HepG2 (cell line): ENCODE results near the gene OGA. TPM values are rescaled to one million over a fixed set of nuclear protein-coding genes. Genes with fewer than 3 reads are reported as not detected.

Source experiments
- BORCS8-MEF2B ChIP-seq: sonication (generic); formaldehyde crosslinking; IDR thresholded peaks from 2 replicates; pipeline ENCODE4 v1.8.0; 2022; ENCODE audit warnings: mild to moderate bottlenecking, missing genetic modification reagents
- BRD4 ChIP-seq: sonication (generic); formaldehyde crosslinking; IDR thresholded peaks from 2 replicates; pipeline ENCODE4 v1.4.0; 2020; ENCODE audit warnings: missing genetic modification reagents
- GABPA ChIP-seq, 2 experiments: IDR thresholded peaks; 2 replicates each; pipeline ENCODE4 v1.6.1; 2011 to 2016; ENCODE audit warnings: low read depth in 2 of 2, low read length in 1 of 2, missing biosample characterization in 1 of 2, missing genetic modification characterization in 1 of 2
- ISX ChIP-seq: sonication (generic); formaldehyde crosslinking; conservative IDR thresholded peaks from 2 replicates; pipeline ENCODE4 v1.5.0; 2020; ENCODE audit warnings: missing genetic modification reagents
- KLF9 ChIP-seq: IDR thresholded peaks from 2 replicates; pipeline ENCODE4 v1.6.1; 2016; ENCODE audit warnings: low read depth
- NFYC ChIP-seq: IDR thresholded peaks from 2 replicates; pipeline ENCODE4 v1.6.1; 2016; ENCODE audit warnings: missing genetic modification reagents, missing compliant biosample characterization
- RBM22 ChIP-seq: fragments of 200-400 bp; formaldehyde crosslinking; optimal IDR thresholded peaks from 2 replicates; pipeline ENCODE3; 2017; ENCODE audit warnings: mild to moderate bottlenecking, low read length, moderate library complexity
- SATB2 ChIP-seq: sonication (generic); formaldehyde crosslinking; IDR thresholded peaks from 2 replicates; pipeline ENCODE4 v1.5.0; 2020; ENCODE audit warnings: missing genetic modification reagents
- STAT5B ChIP-seq: sonication (generic); formaldehyde crosslinking; IDR thresholded peaks from 2 replicates; pipeline ENCODE4 v1.4.0; 2020; ENCODE audit warnings: missing genetic modification reagents
- ZBTB10 ChIP-seq: sonication (generic); formaldehyde crosslinking; IDR thresholded peaks from 2 replicates; pipeline ENCODE4 v1.4.0; 2020; ENCODE audit warnings: missing genetic modification reagents, borderline replicate concordance
- ZNF260 ChIP-seq: sonication (generic); formaldehyde crosslinking; IDR thresholded peaks from 2 replicates; pipeline ENCODE4 v1.4.0; 2020; ENCODE audit warnings: missing genetic modification reagents, low read depth, mild to moderate bottlenecking, borderline replicate concordance
- ZNF292 ChIP-seq: sonication (generic); formaldehyde crosslinking; IDR thresholded peaks from 2 replicates; pipeline ENCODE4 v1.8.1; 2022; ENCODE audit warnings: mild to moderate bottlenecking, low read depth, missing genetic modification reagents, borderline replicate concordance
- ZNF318 ChIP-seq: sonication (generic); formaldehyde crosslinking; IDR thresholded peaks from 2 replicates; pipeline ENCODE4 v1.4.0; 2020; ENCODE audit warnings: mild to moderate bottlenecking, missing genetic modification reagents
- polyA plus RNA-seq, 8 experiments: library from polyadenylated mRNA; depleted of rRNA in 3 of 8; stranded (reverse) in 7 of 8; unstranded in 1 of 8; fragments of >200 nt; fragmentation: Illumina TruSeq in 4 of 8; extraction: Trizol in 4 of 8; gene quantifications; 2 replicates each; pipeline versions ENCODE4 v1.2.1 to v1.2.3, GENCODE V29; 2011 to 2016; ENCODE audit warnings: low read depth in 4 of 8, missing spikeins in 1 of 8, mixed read lengths in 1 of 8; ENCODE audit not compliant: insufficient read depth in 1 of 8
- total RNA-seq, 5 experiments: library from RNA; depleted of rRNA; stranded (reverse); fragments of >200 nt; fragmentation: Illumina TruSeq; extraction: Trizol; gene quantifications; 2 replicates each; pipeline ENCODE4 v1.2.3, GENCODE V29; 2016; ENCODE audit warnings: low read depth in 1 of 5

Gene OGA
- total and polyA plus RNA-seq, 2 of the 13 experiments (the other 11 are each of a cell fraction or from before 2014, with no cell fraction given), result 33.2 to 39.8 TPM

- no peak for TF ChIP-seq ZBTB10 (CRISPR knock-in tag)
- no peak for TF ChIP-seq NFYC (CRISPR knock-in tag)
- TF ChIP-seq GABPA (IDR thresholded peaks at IDR 0.05; ENCODE audit: low read depth, low read length), result peak; percentile 42
- TF ChIP-seq GABPA (CRISPR knock-in tag; IDR thresholded peaks at IDR 0.05; ENCODE audit: low read depth), result peak; percentile 87
- TF ChIP-seq STAT5B (CRISPR knock-in tag), result no peak
- no peak for TF ChIP-seq ZNF260 (CRISPR knock-in tag)
- TF ChIP-seq BORCS8-MEF2B, result no peak
- TF ChIP-seq KLF9 (CRISPR knock-in tag), result 0 out of 2 replicates have a peak, but pooled peaks have one; percentile 51
- TF ChIP-seq ZNF318 (CRISPR knock-in tag), result no peak
- peak; percentile 67 for TF ChIP-seq RBM22
- TF ChIP-seq BRD4 (CRISPR knock-in tag), result no peak
- no peak for TF ChIP-seq ISX (CRISPR knock-in tag)
- TF ChIP-seq ZNF292 (CRISPR knock-in tag), result no peak
- no peak for TF ChIP-seq SATB2 (CRISPR knock-in tag)
Measured at GRCh38 chr10:101782811-101783735, 35.2 kb downstream of the OGA start, which contains the start of gene NPM3 (continued).
